ENCODE data around the gene GGNBP2. TPM values are rescaled to one million over a fixed set of nuclear protein-coding genes. Genes with fewer than 3 reads are reported as not detected.
A peak's percentile ranks its signal among the peaks of the same experiment; 100 is the strongest.

Gene GGNBP2
- total RNA-seq, 4 donors from 2014 or later, result 48.6 to 128 (median 91.6) TPM

GRCh38 chr17:36546418-36547093 lies 1.8 kb downstream of the GGNBP2 start:
- peaks cover 36 to 66% (median 52%) of the 10 kb centered on the region in 4 donors for H3K4me1 ChIP-seq
- H3K9me3 ChIP-seq, result no peaks in the 10 kb centered on the region
- WGBS, 2 donors (ENCODE audit: low coverage in 1 of 2), result 5 to 9% methylated on average over 6 to 7 of the region's 7 CpGs
- peak overlapping the region; percentile 70 to 93 (median 82) for H3K4me3 ChIP-seq
- in situ Hi-C loops (cut with MboI; ENCODE audit: low pct_ligation_motif_present in 1 of 4, low pct_unique_long_range_greater_than_20kb in 1 of 4, low sequenced_read_pairs in 3 of 4) (no loop called here), intact Hi-C loops (cut with DNase I; ENCODE audit: low total_unique reads) (no loop called here)
- peak overlapping the region; percentile 98 to 100 (median 98) for H3K27ac ChIP-seq
- no peaks in the 10 kb centered on the region for H3K27me3 ChIP-seq
- TF ChIP-seq CTCF (IDR thresholded peaks at IDR 0.05) (no peak), EP300 (IDR thresholded peaks at IDR 0.05; ENCODE audit: low read depth) (no peak), POLR2AphosphoS5 (IDR thresholded peaks at IDR 0.05) (no peak), POLR2A (IDR thresholded peaks at IDR 0.05) (no peak)
- H3K36me3 ChIP-seq, result no peaks in the 10 kb centered on the region
- no peak for DNase-seq

GRCh38 chr17:36547776-36548175 lies 3.1 kb downstream of the GGNBP2 start:
- H3K27ac ChIP-seq, result peak overlapping the region; percentile 4 to 99 (median 98)

GRCh38 chr17:36550491-36551417 lies 6.0 kb downstream of the GGNBP2 start:
- Histone ChIP-seq H3K4me1 (peaks cover 28 to 82% (median 54%) of the 10 kb centered on the region in 4 donors), H3K4me3 (peak overlapping the region in 1 of 4 donors; percentile 3), H3K9me3 (no peaks in the 10 kb centered on the region), H3K27me3 (no peaks in the 10 kb centered on the region), H3K36me3 (peaks cover 0 to 8% (median 0%) of the 10 kb centered on the region in 4 donors), H3K27ac (peak overlapping the region; percentile 57 to 70 (median 61))
- DNase-seq, result no peak
- in situ Hi-C loops (cut with MboI; ENCODE audit: low pct_ligation_motif_present in 1 of 4, low pct_unique_long_range_greater_than_20kb in 1 of 4, low sequenced_read_pairs in 3 of 4) (no loop called here), intact Hi-C loops (cut with DNase I; ENCODE audit: low total_unique reads) (no loop called here)
- no peak for TF ChIP-seq EP300 (IDR thresholded peaks at IDR 0.05; ENCODE audit: low read depth)
- no peak for TF ChIP-seq POLR2A (IDR thresholded peaks at IDR 0.05)
- no peak for TF ChIP-seq POLR2AphosphoS5 (IDR thresholded peaks at IDR 0.05)
- TF ChIP-seq CTCF (IDR thresholded peaks at IDR 0.05), result no peak
- WGBS, 2 donors (ENCODE audit: low coverage in 1 of 2), result 56 to 68% methylated on average over 8 of the region's 8 CpGs

More at GRCh38 chr17:36547776-36548175, 3.1 kb downstream of the GGNBP2 start:
- H3K36me3 ChIP-seq, result no peaks in the 10 kb centered on the region
- peaks cover 36 to 77% (median 55%) of the 10 kb centered on the region in 4 donors for H3K4me1 ChIP-seq
- peak overlapping the region in 1 of 4 donors; percentile 83 for H3K4me3 ChIP-seq
- in situ Hi-C loops (cut with MboI; ENCODE audit: low pct_ligation_motif_present in 1 of 4, low pct_unique_long_range_greater_than_20kb in 1 of 4, low sequenced_read_pairs in 3 of 4), result no loop called here
- no peak for DNase-seq
- TF ChIP-seq CTCF (IDR thresholded peaks at IDR 0.05) (no peak), POLR2A (IDR thresholded peaks at IDR 0.05) (no peak), POLR2AphosphoS5 (IDR thresholded peaks at IDR 0.05) (no peak), EP300 (IDR thresholded peaks at IDR 0.05; ENCODE audit: low read depth) (no peak)
- intact Hi-C loops (cut with DNase I; ENCODE audit: low total_unique reads), result no loop called here
- H3K9me3 ChIP-seq, result no peaks in the 10 kb centered on the region
- H3K27me3 ChIP-seq, result no peaks in the 10 kb centered on the region

- Histone ChIP-seq H3K4me3 (no peak overlapping the region), H3K27ac (no peak overlapping the region), H3K4me1 (peaks cover 8 to 58% (median 30%) of the 10 kb centered on the region in 4 donors), H3K9me3 (no peaks in the 10 kb centered on the region), H3K27me3 (no peaks in the 10 kb centered on the region), H3K36me3 (peaks cover 0 to 24% (median 11%) of the 10 kb centered on the region in 4 donors)
- intact Hi-C loops (cut with DNase I; ENCODE audit: low total_unique reads), result no loop called here
- in situ Hi-C loops (cut with MboI; ENCODE audit: low pct_ligation_motif_present in 1 of 4, low pct_unique_long_range_greater_than_20kb in 1 of 4, low sequenced_read_pairs in 3 of 4), result no loop called here
- DNase-seq, result no peak
- 93% methylated on average over 3 of the region's 3 CpGs for WGBS, 2 donors (ENCODE audit: low coverage in 1 of 2)
- TF ChIP-seq POLR2AphosphoS5 (IDR thresholded peaks at IDR 0.05) (no peak), POLR2A (IDR thresholded peaks at IDR 0.05) (no peak), CTCF (IDR thresholded peaks at IDR 0.05) (no peak), EP300 (IDR thresholded peaks at IDR 0.05; ENCODE audit: low read depth) (no peak)
These were observed 8.7 kb downstream of the GGNBP2 start for GRCh38 chr17:36553459-36553858.

All from transverse colon (tissue), 4 donors.